NCI-H2196 treated with DMSO at 0.1 percent for 48 hours (cell line): ENCODE measurements around the gene ADARB1.

Experiments
- DNase-seq: peaks from one replicate; lab custom pipeline; 2025; ENCODE audit not compliant: unreplicated experiment; lab: John Stamatoyannopoulos, UW

Gene ADARB1

DNA sequence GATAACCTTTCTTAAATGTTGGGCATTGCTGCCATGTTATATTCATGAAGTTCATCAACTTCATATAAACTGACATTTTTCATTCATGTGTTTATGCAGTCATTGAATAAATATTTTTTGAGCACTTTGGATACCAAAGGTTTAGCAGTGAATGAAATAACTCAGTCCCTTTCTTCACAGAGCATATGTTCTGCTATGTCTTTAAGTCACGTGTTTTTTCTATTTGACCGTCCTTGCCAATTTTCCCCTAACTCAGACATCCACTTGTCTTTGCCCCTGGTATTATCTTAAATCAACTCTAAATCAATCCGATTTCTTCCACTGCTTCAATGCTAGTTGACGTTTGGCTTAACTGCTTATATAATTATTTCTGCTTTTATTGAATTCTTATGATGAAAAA, 16.6 kb downstream of the ADARB1 start:
- DNase-seq, result no peak

DNA sequence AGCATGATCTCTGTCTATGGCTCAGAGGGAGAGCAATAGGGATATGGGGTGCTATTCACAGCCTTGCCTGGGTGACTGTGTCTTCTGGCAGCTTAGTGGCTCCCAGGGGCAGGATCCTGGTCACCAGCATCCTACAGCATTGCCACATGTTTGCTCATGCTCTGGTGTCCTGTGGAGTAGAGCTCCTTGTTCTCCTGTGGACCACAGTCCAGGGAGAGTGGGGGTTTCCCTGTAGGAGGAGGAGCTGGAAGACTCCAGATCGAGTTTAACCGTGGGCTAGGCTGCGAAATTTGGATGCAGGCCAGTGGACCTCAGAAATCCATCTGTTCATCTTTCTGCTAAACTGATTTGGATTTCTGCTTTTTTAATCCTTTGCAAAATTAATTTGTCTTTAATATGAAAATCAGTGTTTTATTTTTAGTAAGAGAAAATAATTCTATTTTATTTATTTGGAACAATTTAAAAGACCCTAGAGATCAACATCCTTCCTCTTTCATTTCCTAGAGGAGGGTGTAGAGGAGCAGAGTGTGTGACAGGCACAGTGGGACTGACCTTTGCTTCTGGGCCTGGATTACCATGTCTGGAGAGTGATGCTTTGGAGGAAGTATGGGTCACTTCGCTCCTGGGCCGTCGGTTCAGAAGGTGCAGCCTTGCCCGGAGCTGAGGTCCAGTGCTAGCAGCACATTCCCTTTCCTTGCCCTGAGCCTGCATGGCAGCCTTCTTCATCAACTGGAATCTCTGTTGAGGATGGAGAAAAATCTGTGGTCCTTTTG, 17.4 kb downstream of the ADARB1 start:
- no peak for DNase-seq

DNA sequence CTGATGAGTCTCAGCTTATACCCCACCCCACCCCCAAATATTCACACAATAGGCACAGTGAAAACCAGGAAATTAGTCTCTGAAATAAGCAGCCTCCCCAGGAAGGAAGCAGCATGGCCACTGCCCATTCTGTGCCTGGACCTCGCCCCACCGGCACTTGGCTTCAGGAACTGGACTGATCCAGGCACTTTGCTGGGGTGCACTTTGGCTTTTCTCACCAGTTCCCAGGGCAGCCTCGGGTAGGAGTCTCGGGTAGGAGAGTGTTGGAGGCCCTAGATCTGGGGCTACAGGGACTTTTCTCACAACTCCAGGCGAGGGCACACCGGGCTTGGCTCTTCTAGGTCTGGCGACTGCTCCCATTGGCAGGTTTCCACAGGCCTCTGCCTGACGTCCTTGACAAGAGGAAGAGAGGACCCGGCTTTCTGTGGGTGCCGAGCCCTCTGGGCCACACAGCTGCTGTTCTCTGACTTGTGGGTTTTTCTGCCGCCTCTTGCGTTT, 18.7 kb downstream of the ADARB1 start:
- no peak for DNase-seq

- no peak for DNase-seq
These were observed 20.0 kb downstream of the ADARB1 start for GRCh38 chr21:45094412-45094811.

GRCh38 chr21:45095505-45095904, 21.1 kb downstream of the ADARB1 start:
- DNase-seq, result no peak

GRCh38 chr21:45096217-45096616, 21.8 kb downstream of the ADARB1 start:
- DNase-seq, result no peak

DNA sequence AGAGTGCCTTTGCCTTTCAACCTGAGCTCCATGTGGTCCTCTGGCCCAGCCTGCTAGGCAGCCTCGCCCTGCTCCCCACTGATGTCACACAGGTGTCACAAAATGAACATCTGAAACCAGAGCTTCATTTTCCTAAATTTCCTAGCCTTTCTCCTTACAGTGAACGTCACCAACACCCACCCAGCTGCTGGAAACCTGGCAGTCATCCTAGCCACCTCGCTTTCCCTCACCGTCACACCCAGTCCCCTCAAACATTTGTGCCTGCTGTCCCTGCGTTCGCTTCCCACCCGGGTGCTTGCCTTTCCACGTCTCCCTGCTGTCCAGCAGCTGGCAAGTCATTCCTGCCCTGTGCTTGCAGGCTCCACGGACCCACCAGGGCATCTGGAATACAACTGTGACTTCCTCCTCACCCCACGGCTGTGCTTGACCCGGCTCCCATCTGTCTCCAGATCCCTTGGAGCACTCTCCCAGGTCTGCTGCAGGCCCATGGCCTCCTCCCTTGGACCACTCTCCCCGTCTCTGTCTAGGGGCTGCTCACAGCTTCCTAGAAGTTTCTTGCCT, 23.5 kb downstream of the ADARB1 start:
- no peak for DNase-seq

- DNase-seq, result no peak
These were observed 24.5 kb downstream of the ADARB1 start for GRCh38 chr21:45098867-45099266.

- no peak for DNase-seq
These were observed 25.2 kb downstream of the ADARB1 start for GRCh38 chr21:45099571-45099970.

DNA sequence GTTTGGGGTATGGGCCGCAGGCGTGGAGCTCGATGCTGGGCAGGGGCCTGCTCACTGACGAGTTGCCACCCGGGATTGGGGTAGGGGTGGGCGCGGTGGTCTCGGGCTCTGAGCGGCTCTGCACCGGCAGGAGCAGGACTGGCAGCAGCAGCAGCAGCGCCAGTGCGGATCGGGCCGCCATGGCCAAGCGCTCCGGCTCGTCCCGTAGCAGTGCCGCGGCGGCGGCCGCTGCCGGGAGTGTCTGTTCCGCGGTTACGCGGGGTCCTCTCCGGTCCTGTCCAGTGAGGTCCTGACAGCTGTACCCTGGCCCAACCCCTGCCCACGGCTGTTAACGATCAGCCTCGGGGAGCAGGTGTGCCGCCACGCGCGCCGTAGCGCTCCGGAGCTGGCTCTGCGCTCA, 26.5 kb downstream of the ADARB1 start:
- DNase-seq, result no peak

- DNase-seq, result no peak
These were observed 28.1 kb downstream of the ADARB1 start for GRCh38 chr21:45102391-45102932.

DNA sequence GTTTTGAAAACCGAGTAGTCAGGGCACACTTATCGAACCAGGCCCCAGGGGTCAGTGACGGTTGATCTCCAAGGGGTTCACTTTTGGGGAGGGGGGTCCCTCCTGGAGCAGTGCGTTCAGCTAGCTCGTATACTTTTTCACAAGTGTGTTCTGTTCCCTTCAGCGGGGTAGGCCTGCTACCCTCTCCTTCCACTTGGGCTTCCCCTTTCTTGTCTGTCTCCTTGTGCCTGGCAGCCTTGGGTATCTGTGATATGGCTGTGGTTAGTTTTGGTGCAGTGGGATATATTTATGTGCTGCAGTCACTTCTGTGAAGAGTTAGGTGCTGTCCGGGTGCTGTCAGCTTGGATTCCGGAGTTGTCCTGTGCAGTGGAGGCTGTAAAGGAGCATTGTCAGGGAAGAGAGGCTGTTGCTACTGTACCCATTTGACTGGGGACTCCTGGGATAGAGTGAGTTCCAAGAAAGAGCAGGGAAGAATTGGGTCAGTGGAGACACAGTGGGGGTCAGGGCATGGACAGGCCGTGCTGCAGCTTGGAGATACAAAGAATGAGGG, 29.7 kb downstream of the ADARB1 start:
- DNase-seq, result no peak

DNA sequence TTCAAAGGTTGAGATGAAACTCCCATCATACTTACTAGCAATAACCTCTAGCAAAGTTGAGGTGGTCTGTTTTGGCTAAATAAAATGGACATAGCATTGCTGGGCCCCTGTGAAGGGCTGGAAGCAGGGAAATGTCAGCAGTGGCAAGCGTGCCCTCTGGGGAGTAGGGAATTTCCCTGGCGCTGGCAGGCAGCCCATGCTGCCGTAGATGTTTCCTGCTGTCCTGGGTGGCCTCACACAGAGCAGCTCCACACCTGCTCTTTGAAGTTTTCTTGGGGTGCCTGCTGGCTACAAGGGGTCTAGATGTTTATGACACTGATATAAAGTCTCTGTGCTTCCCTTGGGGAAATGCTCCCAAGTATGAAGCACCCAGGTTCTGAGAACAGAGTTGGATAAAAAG, 30.2 kb downstream of the ADARB1 start:
- DNase-seq, result no peak

- DNase-seq, result no peak
These were observed 31.6 kb downstream of the ADARB1 start for GRCh38 chr21:45105906-45106485.

GRCh38 chr21:45108034-45108790, 33.8 kb downstream of the ADARB1 start:
- no peak for DNase-seq

- DNase-seq, result no peak
These were observed 34.7 kb downstream of the ADARB1 start for GRCh38 chr21:45108808-45109781.

DNA sequence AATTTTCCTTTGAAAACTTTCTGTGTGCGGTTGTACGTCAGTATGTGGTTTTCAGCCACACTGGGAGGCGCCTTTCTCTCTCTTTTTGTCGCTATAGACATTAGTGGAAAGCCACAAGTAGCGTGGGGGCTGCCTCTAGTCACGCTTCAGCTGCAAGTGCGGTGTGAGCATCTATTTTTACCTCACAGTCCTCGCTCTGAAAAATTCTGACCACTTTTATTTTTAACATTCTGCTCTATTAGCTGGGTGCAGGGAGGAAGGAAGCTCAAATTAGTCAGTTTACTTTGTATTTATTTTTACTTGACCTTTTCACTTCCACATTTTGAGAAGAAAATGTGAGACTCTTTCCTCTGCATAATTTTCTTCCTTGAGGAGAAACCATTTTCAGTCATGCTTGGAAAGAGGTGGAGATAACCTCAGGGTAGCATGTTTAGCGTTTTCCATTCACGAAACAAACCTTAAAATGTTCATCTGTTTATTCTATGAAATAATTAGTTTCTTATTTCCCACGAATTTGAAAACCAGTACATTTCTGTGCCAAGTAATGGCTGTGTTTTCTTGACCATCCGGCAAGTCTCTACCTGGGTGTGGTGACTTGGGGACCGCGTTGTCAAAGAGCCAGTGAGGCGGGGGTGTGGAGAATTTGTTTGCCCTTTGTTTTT, 35.6 kb downstream of the ADARB1 start:
- no peak for DNase-seq

DNA sequence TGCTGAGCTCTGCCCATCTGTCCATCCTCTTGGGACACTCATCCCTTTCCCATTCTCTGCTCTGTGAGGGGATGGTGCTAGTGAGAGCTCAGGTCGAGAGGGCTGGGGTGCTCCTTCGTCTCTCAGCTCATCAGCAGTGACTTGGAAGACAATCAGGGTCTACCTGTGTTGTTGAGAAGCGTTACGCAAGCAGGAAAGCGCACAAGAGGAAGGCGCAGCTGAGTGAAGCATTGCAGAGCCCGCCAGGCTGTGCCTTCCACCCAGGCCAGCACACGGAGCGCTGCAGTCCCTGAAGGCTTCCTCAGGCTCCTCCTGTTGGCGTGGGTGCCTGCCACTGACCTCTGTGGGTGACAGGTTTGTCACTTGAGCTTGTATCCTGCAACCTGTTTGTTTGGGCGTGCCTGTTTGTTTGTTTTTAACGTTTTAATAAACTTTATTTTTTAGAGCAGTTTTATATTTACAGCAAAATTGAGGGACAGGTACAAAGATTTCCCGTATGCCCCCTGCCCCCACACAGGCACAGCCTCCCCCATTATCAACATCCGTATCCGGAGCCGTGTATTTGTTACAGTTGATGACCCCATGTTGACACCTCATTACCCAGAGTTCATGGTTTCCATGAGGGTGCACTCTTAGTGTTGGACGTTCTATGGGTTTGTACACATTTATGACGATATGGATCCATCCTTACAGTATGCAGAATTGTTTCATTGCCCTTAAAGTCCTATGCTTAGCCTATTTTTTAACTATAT, 36.7 kb downstream of the ADARB1 start:
- no peak for DNase-seq

- DNase-seq, result no peak
These were observed 37.3 kb downstream of the ADARB1 start for GRCh38 chr21:45111703-45112102.
